ENCODE measurements around the gene PTGES2. TPM values are rescaled to one million over a fixed set of nuclear protein-coding genes. Genes with fewer than 3 reads are reported as not detected.

PTGES2 gene
- total RNA-seq: 10 to 100 TPM; 23.5 to 27.5 TPM

GRCh38 chr9:128127568-128127989 lies at the start of gene PTGES2:
Gene PTGES2 (minus strand): TSS chr9:128127729. CDS start chr9:128127717, 12 bp downstream.
- H3K27me3 Mint-ChIP-seq (ENCODE audit: low read depth): no peaks in the 10 kb centered on the region
- H3K9me3 Mint-ChIP-seq: no peaks in the 10 kb centered on the region
- peak within 1 kb of the TSS; percentile 88 to 99 for H3K4me3 Mint-ChIP-seq
- H3K27ac Mint-ChIP-seq: peak within 1 kb of the TSS; percentile 82
- DNase-seq: peak; percentile 87 to 89
- no peaks in the 10 kb centered on the region for H3K36me3 Mint-ChIP-seq (ENCODE audit: insufficient read depth in 2 of 2)
- peak; percentile 73 to 78 for ATAC-seq (replicated peaks in 1 of 2)
- peaks cover 32% of the 10 kb centered on the region for H3K4me1 Mint-ChIP-seq (ENCODE audit: low read depth)

DNA sequence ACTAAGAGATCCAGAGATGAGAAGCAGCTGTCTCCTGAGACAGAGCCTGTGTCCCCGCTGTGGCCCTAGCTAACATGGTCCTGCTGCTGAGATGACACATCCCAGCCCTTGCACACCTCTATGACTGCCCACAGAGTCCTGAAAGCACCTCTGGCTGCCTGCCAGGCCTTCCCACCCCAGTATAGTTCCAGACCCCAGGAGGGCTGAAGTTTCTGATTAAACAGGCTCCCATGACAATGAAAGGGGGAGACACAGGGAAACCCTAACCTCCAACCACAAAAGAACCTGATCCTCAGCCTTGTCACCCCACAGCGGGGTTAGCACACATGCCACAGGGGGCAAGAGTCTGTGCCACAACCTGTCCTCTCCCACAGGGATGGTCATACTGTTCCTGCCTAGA lies 48.2 kb upstream of the PTGES2 start:
- H3K27ac Mint-ChIP-seq: no peak overlapping the region
- no peaks in the 10 kb centered on the region for H3K4me1 Mint-ChIP-seq (ENCODE audit: low read depth)
- no peak overlapping the region for H3K4me3 Mint-ChIP-seq

GRCh38 chr9:128175102-128175563 lies 47.6 kb upstream of the PTGES2 start:
- DNase-seq (no peak), ATAC-seq (replicated peaks in 1 of 2) (no peak)
- Mint-ChIP-seq H3K4me3 (no peak overlapping the region), H3K27me3 (ENCODE audit: low read depth) (no peaks in the 10 kb centered on the region), H3K9me3 (no peaks in the 10 kb centered on the region), H3K36me3 (ENCODE audit: insufficient read depth in 2 of 2) (peaks cover 8 to 13% of the 10 kb centered on the region in 2 donors), H3K4me1 (ENCODE audit: low read depth) (no peaks in the 10 kb centered on the region), H3K27ac (peak overlapping the region; percentile 6)

More for the DNA sequence above, 48.2 kb upstream of the PTGES2 start:
- Mint-ChIP-seq H3K9me3 (no peaks in the 10 kb centered on the region), H3K27me3 (ENCODE audit: low read depth) (no peaks in the 10 kb centered on the region), H3K36me3 (ENCODE audit: insufficient read depth in 2 of 2) (peaks cover 10 to 15% of the 10 kb centered on the region in 2 donors)
- ATAC-seq (replicated peaks in 1 of 2): no peak
- no peak for DNase-seq

- no peak for ATAC-seq (replicated peaks in 1 of 2)
Observed at GRCh38 chr9:128174062-128174461, 46.5 kb upstream of the PTGES2 start.

DNA sequence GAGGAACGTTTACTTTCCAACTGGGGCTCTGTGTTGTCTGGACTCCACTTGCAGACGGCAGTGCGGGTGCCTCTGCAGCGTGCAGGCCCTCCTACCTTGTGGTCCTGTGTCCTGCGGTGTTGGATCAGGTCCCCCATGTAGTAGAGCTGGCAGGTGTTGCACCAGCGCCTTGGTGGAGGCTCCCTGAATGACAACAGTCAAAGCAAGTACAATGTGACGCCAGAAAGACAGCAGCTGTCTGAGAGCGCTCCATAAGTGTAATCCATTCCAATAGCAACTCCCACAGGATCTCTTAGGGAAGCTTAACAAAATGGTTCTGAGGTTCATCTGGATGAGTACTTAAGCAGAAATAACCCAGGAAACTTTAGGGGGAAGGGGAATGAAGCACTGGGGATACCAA lies 42.4 kb upstream of the PTGES2 start:
- Mint-ChIP-seq H3K36me3 (ENCODE audit: insufficient read depth in 2 of 2) (peaks cover 0 to 10% of the 10 kb centered on the region in 2 donors), H3K27me3 (ENCODE audit: low read depth) (no peaks in the 10 kb centered on the region), H3K4me1 (ENCODE audit: low read depth) (no peaks in the 10 kb centered on the region), H3K27ac (peak overlapping the region; percentile 15), H3K4me3 (no peak overlapping the region), H3K9me3 (no peaks in the 10 kb centered on the region)
- no peak for ATAC-seq (replicated peaks in 1 of 2)
- DNase-seq: no peak

More at GRCh38 chr9:128174062-128174461, 46.5 kb upstream of the PTGES2 start:
- no peaks in the 10 kb centered on the region for H3K9me3 Mint-ChIP-seq
- no peaks in the 10 kb centered on the region for H3K27me3 Mint-ChIP-seq (ENCODE audit: low read depth)
- DNase-seq: no peak
- no peaks in the 10 kb centered on the region for H3K4me1 Mint-ChIP-seq (ENCODE audit: low read depth)
- H3K4me3 Mint-ChIP-seq: no peak overlapping the region
- H3K36me3 Mint-ChIP-seq (ENCODE audit: insufficient read depth in 2 of 2): peaks cover 6 to 7% of the 10 kb centered on the region in 2 donors
- no peak overlapping the region for H3K27ac Mint-ChIP-seq

DNA sequence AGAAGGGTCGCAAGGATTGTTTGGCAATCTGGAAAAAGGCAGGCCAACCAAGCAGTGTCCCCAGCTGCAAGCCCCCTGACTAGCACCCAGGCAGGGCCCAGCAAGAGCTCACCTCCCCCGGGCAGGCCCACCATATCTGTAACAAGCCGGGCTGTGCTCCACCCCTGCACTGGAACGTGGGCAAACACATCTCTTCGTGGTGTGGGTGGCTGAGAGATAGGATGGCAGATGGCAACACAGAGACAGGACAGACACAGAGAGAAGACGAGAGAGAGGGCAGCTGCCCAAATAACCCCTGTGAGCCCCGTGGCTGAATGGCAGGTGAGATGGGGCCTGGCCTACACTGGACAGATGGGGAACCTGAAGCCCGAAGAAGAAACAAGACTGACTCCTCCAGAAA lies 42.0 kb upstream of the PTGES2 start:
- no peaks in the 10 kb centered on the region for H3K4me1 Mint-ChIP-seq (ENCODE audit: low read depth)
- ATAC-seq (replicated peaks in 1 of 2): no peak
- DNase-seq: no peak
- H3K27me3 Mint-ChIP-seq (ENCODE audit: low read depth): no peaks in the 10 kb centered on the region
- H3K27ac Mint-ChIP-seq: no peak overlapping the region
- peaks cover 0 to 10% of the 10 kb centered on the region in 2 donors for H3K36me3 Mint-ChIP-seq (ENCODE audit: insufficient read depth in 2 of 2)
- no peaks in the 10 kb centered on the region for H3K9me3 Mint-ChIP-seq
- no peak overlapping the region for H3K4me3 Mint-ChIP-seq

DNA sequence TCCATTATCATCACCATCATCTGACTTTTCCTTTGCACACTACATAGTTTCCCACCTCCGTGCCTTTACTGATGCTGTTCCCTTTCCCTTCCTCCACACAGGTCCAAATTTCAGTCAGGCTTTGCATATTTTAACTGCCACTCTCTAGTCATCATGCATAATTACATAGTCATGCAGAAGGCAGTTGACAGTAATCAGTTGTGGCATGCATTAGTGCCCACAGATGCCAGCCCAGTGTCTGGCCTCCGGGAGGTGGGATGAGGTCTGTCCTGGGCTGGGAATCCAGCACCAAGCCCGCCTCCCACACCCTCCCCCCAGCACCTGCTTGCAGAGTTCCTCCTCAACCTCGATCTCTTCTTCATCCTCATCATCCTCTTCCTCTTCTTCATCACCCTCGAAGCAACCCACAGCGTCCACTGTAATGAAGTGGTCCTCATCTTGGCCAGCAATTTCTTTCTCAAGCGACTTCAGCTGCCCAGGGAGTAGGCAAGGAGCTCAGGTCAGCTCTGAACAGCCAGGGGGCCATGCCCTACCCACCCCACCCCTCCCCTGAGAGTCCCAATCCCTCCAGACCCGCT lies 41.3 kb upstream of the PTGES2 start:
- no peak overlapping the region for H3K4me3 Mint-ChIP-seq
- H3K9me3 Mint-ChIP-seq: no peaks in the 10 kb centered on the region
- H3K27ac Mint-ChIP-seq: no peak overlapping the region
- no peak for DNase-seq
- ATAC-seq (replicated peaks in 1 of 2): no peak
- no peaks in the 10 kb centered on the region for H3K27me3 Mint-ChIP-seq (ENCODE audit: low read depth)
- peaks cover 0 to 10% of the 10 kb centered on the region in 2 donors for H3K36me3 Mint-ChIP-seq (ENCODE audit: insufficient read depth in 2 of 2)
- no peaks in the 10 kb centered on the region for H3K4me1 Mint-ChIP-seq (ENCODE audit: low read depth)

DNA sequence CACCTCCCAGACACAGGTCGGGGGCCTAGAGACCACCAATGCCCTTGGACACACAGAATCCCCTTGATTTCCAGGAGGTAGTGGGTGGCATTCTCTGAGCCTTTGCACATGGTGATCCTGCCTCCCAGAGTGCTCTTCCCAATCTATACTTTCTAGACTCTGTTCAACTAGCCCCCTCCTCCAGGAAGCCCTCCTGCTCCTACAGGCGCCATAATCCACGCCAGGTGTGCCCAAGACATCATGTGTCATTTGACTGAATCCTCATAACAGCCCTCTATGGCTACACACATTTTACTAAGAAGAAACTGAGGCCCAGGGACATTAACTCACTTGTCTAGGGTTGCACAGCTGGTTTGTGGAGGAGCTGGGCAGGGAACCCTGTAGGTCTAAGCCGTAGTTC lies 39.7 kb upstream of the PTGES2 start:
- DNase-seq: no peak
- Mint-ChIP-seq H3K27ac (no peak overlapping the region), H3K4me3 (no peak overlapping the region), H3K27me3 (ENCODE audit: low read depth) (no peaks in the 10 kb centered on the region), H3K9me3 (no peaks in the 10 kb centered on the region), H3K36me3 (ENCODE audit: insufficient read depth in 2 of 2) (peaks cover 0 to 10% of the 10 kb centered on the region in 2 donors), H3K4me1 (ENCODE audit: low read depth) (peaks cover 5% of the 10 kb centered on the region)
- no peak for ATAC-seq (replicated peaks in 1 of 2)

- H3K36me3 Mint-ChIP-seq (ENCODE audit: insufficient read depth in 2 of 2): peaks cover 0 to 10% of the 10 kb centered on the region in 2 donors
- H3K27ac Mint-ChIP-seq: no peak overlapping the region
- H3K9me3 Mint-ChIP-seq: no peaks in the 10 kb centered on the region
- no peaks in the 10 kb centered on the region for H3K27me3 Mint-ChIP-seq (ENCODE audit: low read depth)
- DNase-seq (no peak), ATAC-seq (replicated peaks in 1 of 2) (no peak)
- H3K4me3 Mint-ChIP-seq: no peak overlapping the region
- H3K4me1 Mint-ChIP-seq (ENCODE audit: low read depth): peaks cover 15% of the 10 kb centered on the region
Observed at GRCh38 chr9:128166169-128166568, 38.6 kb upstream of the PTGES2 start.

DNA sequence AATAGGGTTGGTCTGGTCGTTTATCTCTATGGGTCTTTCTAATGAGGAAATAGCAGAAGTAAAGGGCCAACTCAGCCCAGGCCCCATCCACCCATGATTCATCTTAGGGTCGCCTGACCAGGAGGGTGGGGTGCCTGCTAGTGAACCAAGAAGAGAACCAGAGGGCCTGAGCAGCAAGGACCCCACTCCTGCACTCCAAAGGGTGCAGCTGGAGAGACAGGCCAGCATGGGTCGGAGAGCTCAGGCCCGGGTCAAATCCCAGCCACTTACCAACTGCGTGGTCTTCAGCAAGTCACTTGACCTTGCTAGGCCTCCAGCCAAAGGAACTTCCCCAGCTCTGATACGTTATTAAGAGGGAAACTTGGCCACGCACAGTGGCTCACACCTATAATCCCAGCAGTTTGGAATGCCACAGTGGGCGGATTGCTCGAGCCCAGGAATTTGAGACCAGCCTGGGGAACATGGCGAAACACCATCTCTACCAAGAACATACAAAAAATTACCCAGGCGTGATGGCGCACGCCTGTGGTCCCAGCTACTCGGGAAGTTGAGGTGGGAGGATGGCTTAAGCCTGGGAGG lies 36.9 kb upstream of the PTGES2 start:
- no peaks in the 10 kb centered on the region for H3K9me3 Mint-ChIP-seq
- H3K36me3 Mint-ChIP-seq (ENCODE audit: insufficient read depth in 2 of 2): peaks cover 0 to 8% of the 10 kb centered on the region in 2 donors
- H3K27me3 Mint-ChIP-seq (ENCODE audit: low read depth): no peaks in the 10 kb centered on the region
- no peak overlapping the region for H3K4me3 Mint-ChIP-seq
- H3K27ac Mint-ChIP-seq: no peak overlapping the region
- ATAC-seq (replicated peaks in 1 of 2): no peak
- peaks cover 20% of the 10 kb centered on the region for H3K4me1 Mint-ChIP-seq (ENCODE audit: low read depth)
- no peak for DNase-seq

- H3K27ac Mint-ChIP-seq: no peak overlapping the region
- no peak overlapping the region for H3K4me3 Mint-ChIP-seq
- ATAC-seq (replicated peaks in 1 of 2) (no peak), DNase-seq (no peak)
- no peaks in the 10 kb centered on the region for H3K9me3 Mint-ChIP-seq
- H3K36me3 Mint-ChIP-seq (ENCODE audit: insufficient read depth in 2 of 2): peaks cover 0 to 5% of the 10 kb centered on the region in 2 donors
- peaks cover 20% of the 10 kb centered on the region for H3K4me1 Mint-ChIP-seq (ENCODE audit: low read depth)
- no peaks in the 10 kb centered on the region for H3K27me3 Mint-ChIP-seq (ENCODE audit: low read depth)
Observed at GRCh38 chr9:128163523-128164306, 36.2 kb upstream of the PTGES2 start.

DNA sequence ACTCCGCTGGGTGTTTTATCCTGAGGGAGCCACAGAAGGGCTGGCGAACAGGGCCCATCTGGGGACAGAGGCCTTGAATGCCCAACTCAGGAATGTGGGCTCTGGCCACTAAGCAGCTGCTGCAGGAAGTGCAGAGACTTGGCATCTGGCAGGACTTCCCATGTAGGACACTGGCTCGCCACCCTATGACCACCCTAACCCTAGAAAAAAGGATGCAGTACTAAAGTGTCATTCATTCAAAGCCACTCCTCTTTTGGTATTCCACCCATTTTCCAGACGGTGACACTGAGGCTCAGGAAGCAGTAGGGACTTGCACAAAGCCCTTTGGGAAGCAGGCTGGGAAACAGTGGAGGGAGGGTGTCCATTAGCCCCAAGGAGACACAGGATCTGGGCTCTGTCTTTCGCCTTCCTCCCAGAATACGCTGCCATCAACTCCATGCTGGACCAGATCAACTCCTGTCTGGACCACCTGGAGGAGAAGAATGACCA lies 35.5 kb upstream of the PTGES2 start:
- Mint-ChIP-seq H3K9me3 (no peaks in the 10 kb centered on the region), H3K4me3 (no peak overlapping the region), H3K27me3 (ENCODE audit: low read depth) (no peaks in the 10 kb centered on the region), H3K27ac (no peak overlapping the region), H3K4me1 (ENCODE audit: low read depth) (peaks cover 20% of the 10 kb centered on the region), H3K36me3 (ENCODE audit: insufficient read depth in 2 of 2) (peaks cover 0 to 2% of the 10 kb centered on the region in 2 donors)
- ATAC-seq (replicated peaks in 1 of 2) (no peak), DNase-seq (no peak)
